Fibroblast of lung (primary cell): ENCODE results near the gene SEC23A. TPM values are rescaled to one million over a fixed set of nuclear protein-coding genes. Genes with fewer than 3 reads are reported as not detected.

Experiments used
- DNase-seq, 2 donors: peaks; one replicate each; pipeline versions ENCODE4 v3.0.0 to v3.0.0-alpha.2; 2010; ENCODE audit warnings: low read depth in 2 of 2
- H2AFZ ChIP-seq: 2 replicates; pipeline ENCODE4 v1.5.1; 2012; ENCODE audit warnings: low read length, control low read depth, inconsistent platforms
- H3K27ac ChIP-seq: 2 replicates; pipeline ENCODE4 v1.5.1; 2011; ENCODE audit warnings: low read length, control low read depth; ENCODE audit not compliant: insufficient read depth
- H3K27me3 ChIP-seq: 2 replicates; pipeline ENCODE4 v1.5.1; 2011; ENCODE audit warnings: mild to moderate bottlenecking, low read length; ENCODE audit not compliant: control insufficient read depth, insufficient read depth
- H3K36me3 ChIP-seq: 2 replicates; pipeline ENCODE4 v1.5.1; 2011; ENCODE audit warnings: low read length; ENCODE audit not compliant: control insufficient read depth, insufficient read depth
- H3K4me1 ChIP-seq: 2 replicates; pipeline ENCODE4 v1.5.1; 2011; ENCODE audit warnings: low read length; ENCODE audit not compliant: control insufficient read depth, insufficient read depth; ENCODE audit errors: extremely low read depth
- H3K4me2 ChIP-seq: 2 replicates; pipeline ENCODE4 v1.5.1; 2011; ENCODE audit warnings: low read length, control low read depth; ENCODE audit not compliant: insufficient read depth; ENCODE audit errors: extremely low read depth
- H3K4me3 ChIP-seq, 4 experiments: fragments of 200-600 bp in 1 of 4; sonication (generic) in 1 of 4; replicated peaks in 1 of 4; 2 replicates each; pipeline ENCODE4 v1.5.1; 2011 to 2016; ENCODE audit warnings: low read length in 4 of 4, low read depth in 3 of 4, mild to moderate bottlenecking in 3 of 4, control low read depth in 2 of 4, inconsistent platforms in 1 of 4, mixed read lengths in 1 of 4; ENCODE audit not compliant: insufficient read depth in 1 of 4; ENCODE audit errors: control extremely low read depth in 1 of 4
- H3K79me2 ChIP-seq: 2 replicates; pipeline ENCODE4 v1.5.1; 2012; ENCODE audit warnings: mild to moderate bottlenecking, low read length, inconsistent platforms; ENCODE audit not compliant: control insufficient read depth, insufficient read depth
- H3K9ac ChIP-seq: 2 replicates; pipeline ENCODE4 v1.5.1; 2011; ENCODE audit warnings: mild to moderate bottlenecking, low read length, control low read depth; ENCODE audit not compliant: insufficient read depth
- H3K9me3 ChIP-seq: 2 replicates; pipeline ENCODE4 v1.5.1; 2012; ENCODE audit warnings: low read depth, low read length; ENCODE audit not compliant: control insufficient read depth, insufficient read depth
- H4K20me1 ChIP-seq: 2 replicates; pipeline ENCODE4 v1.5.1; 2011; ENCODE audit warnings: low read length; ENCODE audit not compliant: control insufficient read depth, insufficient read depth; ENCODE audit errors: extremely low read depth
- EZH2 ChIP-seq: IDR thresholded peaks from 2 replicates; pipeline ENCODE4 v1.5.1; 2012; ENCODE audit warnings: low read length, control low read depth, mild to moderate bottlenecking; ENCODE audit errors: missing control alignments
- polyA plus RNA-seq, 2 donors: library from polyadenylated mRNA; depleted of rRNA in 1 of 2; stranded (reverse) in 1 of 2; unstranded in 1 of 2; fragments of >200 nt; gene quantifications; 2 replicates each; pipeline ENCODE4 v1.2.1, GENCODE V29; 2011 to 2012; ENCODE audit warnings: missing spikeins in 1 of 2
- total RNA-seq: library from RNA; depleted of rRNA; stranded (reverse); fragments of >200 nt; gene quantifications from 2 replicates; pipeline ENCODE4 v1.2.1, GENCODE V29; 2014
- TF ChIP-seq, protein P1 (sequence below), 2 donors: IDR thresholded peaks in 1 of 2; conservative IDR thresholded peaks in 1 of 2; 1 replicate in 1 of 2; 2 replicates in 1 of 2; pipeline ENCODE4 v1.5.1; 2011 to 2012; ENCODE audit warnings: low read length in 2 of 2, control low read depth in 1 of 2, inconsistent platforms in 1 of 2, low read depth in 1 of 2, mild to moderate bottlenecking in 1 of 2

Gene SEC23A
- total and polyA plus RNA-seq, 2 donors (not counting 1 experiment from before 2014, with no cell fraction given) = 271 to 287 TPM

DNA sequence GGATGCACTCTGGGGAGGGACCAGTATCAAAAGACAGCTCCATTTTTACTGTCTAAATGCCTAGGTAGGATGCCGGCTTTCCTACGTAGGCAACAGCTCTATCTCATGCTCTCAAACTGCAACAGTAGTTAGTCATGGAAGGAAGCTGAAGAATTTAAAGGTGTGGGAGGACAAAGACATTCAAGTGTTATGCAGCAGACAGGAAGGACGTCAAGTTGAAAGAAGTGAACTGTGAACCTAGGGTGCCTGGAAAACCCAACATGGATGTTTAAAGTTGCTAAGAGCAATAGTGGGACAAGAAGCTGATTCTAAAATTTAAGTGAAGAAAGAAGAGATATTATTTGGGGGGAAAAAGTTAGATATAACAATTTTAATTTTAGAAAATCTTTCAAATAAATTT, 5.9 kb downstream of the SEC23A start:
- Histone ChIP-seq H3K4me3 (no peak overlapping the region), H3K9me3 (no peaks in the 10 kb centered on the region), H4K20me1 (no peaks in the 10 kb centered on the region), H3K4me2 (no peak overlapping the region), H2AFZ (no peak overlapping the region), H3K79me2 (peaks cover 65% of the 10 kb centered on the region), H3K36me3 (peaks cover 5% of the 10 kb centered on the region), H3K27ac (no peak overlapping the region), H3K9ac (no peak overlapping the region), H3K27me3 (no peaks in the 10 kb centered on the region), H3K4me1 (no peaks in the 10 kb centered on the region)
- peak in 1 of 2 donors; percentile 89 for DNase-seq
- TF ChIP-seq EZH2 = no peak
- TF ChIP-seq, protein P1, sequence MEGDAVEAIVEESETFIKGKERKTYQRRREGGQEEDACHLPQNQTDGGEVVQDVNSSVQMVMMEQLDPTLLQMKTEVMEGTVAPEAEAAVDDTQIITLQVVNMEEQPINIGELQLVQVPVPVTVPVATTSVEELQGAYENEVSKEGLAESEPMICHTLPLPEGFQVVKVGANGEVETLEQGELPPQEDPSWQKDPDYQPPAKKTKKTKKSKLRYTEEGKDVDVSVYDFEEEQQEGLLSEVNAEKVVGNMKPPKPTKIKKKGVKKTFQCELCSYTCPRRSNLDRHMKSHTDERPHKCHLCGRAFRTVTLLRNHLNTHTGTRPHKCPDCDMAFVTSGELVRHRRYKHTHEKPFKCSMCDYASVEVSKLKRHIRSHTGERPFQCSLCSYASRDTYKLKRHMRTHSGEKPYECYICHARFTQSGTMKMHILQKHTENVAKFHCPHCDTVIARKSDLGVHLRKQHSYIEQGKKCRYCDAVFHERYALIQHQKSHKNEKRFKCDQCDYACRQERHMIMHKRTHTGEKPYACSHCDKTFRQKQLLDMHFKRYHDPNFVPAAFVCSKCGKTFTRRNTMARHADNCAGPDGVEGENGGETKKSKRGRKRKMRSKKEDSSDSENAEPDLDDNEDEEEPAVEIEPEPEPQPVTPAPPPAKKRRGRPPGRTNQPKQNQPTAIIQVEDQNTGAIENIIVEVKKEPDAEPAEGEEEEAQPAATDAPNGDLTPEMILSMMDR (conservative IDR thresholded peaks at IDR 0.05 in 1 of 2, IDR thresholded peaks at IDR 0.05 in 1 of 2; ENCODE audit: low read depth in 1 of 2, low read length in 2 of 2) = no peak

DNA sequence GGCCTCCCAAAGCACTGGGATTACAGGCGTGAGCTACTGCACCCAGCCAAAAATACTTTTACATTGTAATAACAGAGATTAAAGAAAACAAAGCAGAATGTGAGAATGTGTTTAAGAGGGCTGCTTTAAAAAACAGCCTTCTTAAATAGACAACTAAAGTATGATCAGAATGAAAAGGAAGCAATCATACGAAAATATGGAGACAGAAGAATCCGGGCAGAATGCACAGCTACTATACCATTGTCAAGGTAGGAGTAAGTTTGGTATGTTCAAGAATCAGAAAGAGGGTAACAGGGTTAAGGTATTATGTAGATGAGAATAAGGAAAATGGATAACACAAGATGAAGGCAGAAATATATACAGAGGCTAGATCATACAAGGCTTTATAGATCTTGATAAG, 8.5 kb downstream of the SEC23A start:
- peaks cover 43% of the 10 kb centered on the region for H3K79me2 ChIP-seq

DNA sequence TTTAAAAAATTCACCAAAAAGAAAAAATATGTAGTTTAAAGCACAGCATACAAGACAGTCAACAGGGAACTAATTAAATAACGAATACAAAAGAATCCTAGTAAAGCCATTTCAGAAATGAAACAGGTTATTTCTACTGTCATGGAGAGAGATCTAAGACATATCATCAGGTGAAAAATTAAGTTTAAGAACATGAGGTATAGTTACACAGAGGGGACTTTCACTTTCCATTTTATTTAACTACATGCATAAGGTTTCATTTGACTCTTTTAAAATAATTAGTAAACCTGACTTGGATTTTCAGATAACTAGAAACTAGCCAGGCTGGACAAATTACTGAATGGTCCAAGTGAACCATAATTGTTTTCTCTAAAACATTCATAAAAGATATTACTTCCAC, 11.3 kb downstream of the SEC23A start:
- Histone ChIP-seq H3K27me3 (no peaks in the 10 kb centered on the region), H3K79me2 (peaks cover 24% of the 10 kb centered on the region), H4K20me1 (peaks cover 2% of the 10 kb centered on the region), H3K9me3 (no peaks in the 10 kb centered on the region), H3K4me1 (no peaks in the 10 kb centered on the region), H3K4me2 (no peak overlapping the region), H3K36me3 (peaks cover 20% of the 10 kb centered on the region), H2AFZ (no peak overlapping the region), H3K4me3 (no peak overlapping the region), H3K9ac (no peak overlapping the region), H3K27ac (no peak overlapping the region)
- DNase-seq = no peak
- no peak for TF ChIP-seq EZH2
- TF ChIP-seq, protein P1 (conservative IDR thresholded peaks at IDR 0.05 in 1 of 2, IDR thresholded peaks at IDR 0.05 in 1 of 2; ENCODE audit: low read depth in 1 of 2, low read length in 2 of 2) = no peak

More for the DNA sequence above, 8.5 kb downstream of the SEC23A start:
- no peaks in the 10 kb centered on the region for H3K4me1 ChIP-seq
- no peak overlapping the region for H3K27ac ChIP-seq
- H3K27me3 ChIP-seq = no peaks in the 10 kb centered on the region
- no peak overlapping the region for H2AFZ ChIP-seq
- H3K9me3 ChIP-seq = no peaks in the 10 kb centered on the region
- H3K4me2 ChIP-seq = no peak overlapping the region
- TF ChIP-seq, protein P1 (conservative IDR thresholded peaks at IDR 0.05 in 1 of 2, IDR thresholded peaks at IDR 0.05 in 1 of 2; ENCODE audit: low read depth in 1 of 2, low read length in 2 of 2) = no peak
- TF ChIP-seq EZH2 = no peak
- no peak overlapping the region for H3K9ac ChIP-seq
- DNase-seq = no peak
- peaks cover 2% of the 10 kb centered on the region for H4K20me1 ChIP-seq
- peaks cover 18% of the 10 kb centered on the region for H3K36me3 ChIP-seq
- no peak overlapping the region for H3K4me3 ChIP-seq
